OCI-LY3 (cell line): ENCODE measurements around the gene RAD51B.

Source experiments
- EZH2phosphoT487 ChIP-seq: fragments of 200-600 bp; shearing (Covaris generic); IDR thresholded peaks from 2 replicates; pipeline ENCODE4 v1.6.1; 2018; ENCODE audit warnings: antibody characterized with exemption, mixed run types, low read depth
- TF ChIP-seq, protein P1 (sequence below): fragments of 200-600, 300-600 bp; sonication (generic); IDR thresholded peaks from 2 replicates; pipeline ENCODE4 v1.5.1; 2014; ENCODE audit warnings: antibody characterized with exemption, low read length, low read depth

DNA sequence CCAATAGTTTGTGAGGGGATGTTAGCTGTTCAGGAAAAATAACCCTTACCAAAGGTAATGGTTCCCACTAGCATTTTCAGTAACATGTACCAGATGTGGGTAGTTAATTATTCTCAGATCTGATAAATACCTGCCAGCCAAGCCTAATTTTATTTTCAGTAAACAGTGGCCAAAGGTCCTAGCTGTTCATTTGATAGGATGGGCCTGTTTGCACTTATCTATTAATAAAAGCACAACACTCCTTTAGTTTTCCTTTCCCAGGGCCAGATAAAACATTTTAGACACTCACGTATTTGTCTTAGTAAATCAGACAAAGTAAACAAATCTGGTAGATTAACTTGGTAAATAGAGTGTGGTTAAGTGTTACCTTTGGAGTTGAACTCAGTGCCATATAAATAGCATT, 345.1 kb downstream of the RAD51B start:
- TF ChIP-seq, protein P1, sequence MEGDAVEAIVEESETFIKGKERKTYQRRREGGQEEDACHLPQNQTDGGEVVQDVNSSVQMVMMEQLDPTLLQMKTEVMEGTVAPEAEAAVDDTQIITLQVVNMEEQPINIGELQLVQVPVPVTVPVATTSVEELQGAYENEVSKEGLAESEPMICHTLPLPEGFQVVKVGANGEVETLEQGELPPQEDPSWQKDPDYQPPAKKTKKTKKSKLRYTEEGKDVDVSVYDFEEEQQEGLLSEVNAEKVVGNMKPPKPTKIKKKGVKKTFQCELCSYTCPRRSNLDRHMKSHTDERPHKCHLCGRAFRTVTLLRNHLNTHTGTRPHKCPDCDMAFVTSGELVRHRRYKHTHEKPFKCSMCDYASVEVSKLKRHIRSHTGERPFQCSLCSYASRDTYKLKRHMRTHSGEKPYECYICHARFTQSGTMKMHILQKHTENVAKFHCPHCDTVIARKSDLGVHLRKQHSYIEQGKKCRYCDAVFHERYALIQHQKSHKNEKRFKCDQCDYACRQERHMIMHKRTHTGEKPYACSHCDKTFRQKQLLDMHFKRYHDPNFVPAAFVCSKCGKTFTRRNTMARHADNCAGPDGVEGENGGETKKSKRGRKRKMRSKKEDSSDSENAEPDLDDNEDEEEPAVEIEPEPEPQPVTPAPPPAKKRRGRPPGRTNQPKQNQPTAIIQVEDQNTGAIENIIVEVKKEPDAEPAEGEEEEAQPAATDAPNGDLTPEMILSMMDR: no peak
- TF ChIP-seq EZH2phosphoT487: no peak
